Measurements from ENCODE around the gene PRRG4.
A peak's percentile ranks its signal among the peaks of the same experiment; 100 is the strongest.
"Not testable (repeated sequence)": the region's sequence is repeated elsewhere in the genome, so short reads cannot be mapped to it uniquely, and the experiment has no call there.

The PRRG4 gene

DNA sequence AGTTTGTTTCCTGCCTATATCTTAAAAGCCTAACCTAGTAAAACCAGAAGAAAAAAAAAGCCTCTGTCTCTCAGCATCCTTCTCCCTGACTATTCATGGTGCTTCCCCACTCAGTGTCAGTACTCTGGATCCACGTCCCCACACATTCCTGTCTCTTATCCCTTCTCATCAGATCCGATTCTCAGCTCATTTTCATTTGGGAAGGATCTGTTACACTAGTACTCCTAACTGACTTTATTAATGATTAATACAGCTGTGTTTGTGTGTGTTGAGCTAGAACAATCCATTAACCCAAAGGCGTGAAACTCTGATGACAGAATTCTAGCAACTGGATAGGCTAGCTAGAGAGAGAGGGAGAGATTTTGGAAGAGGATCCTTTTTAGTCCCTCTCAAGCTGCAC is 1.5 kb downstream of the PRRG4 start:
- DNase-seq: no peak

DNA sequence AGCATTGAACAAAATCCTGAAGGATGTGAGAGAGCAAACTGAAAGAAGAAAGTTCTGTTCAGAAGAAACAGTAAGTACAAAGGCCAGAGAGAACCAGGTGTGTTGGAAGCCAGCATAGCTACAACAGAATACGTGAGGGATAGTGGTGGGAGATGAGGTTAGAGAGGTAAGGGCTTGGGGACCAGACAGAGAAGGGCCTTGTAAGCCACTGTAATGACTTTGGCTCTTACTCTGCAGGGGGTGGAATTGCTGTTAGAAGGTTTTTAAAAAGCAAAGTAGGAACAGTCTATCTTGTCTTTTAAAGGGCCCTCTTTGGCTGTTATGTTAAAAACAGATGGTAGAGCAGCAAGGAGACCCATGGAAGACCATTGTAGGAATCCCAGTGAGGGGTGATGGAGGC is 4.2 kb downstream of the PRRG4 start:
- DNase-seq: no peak

DNA sequence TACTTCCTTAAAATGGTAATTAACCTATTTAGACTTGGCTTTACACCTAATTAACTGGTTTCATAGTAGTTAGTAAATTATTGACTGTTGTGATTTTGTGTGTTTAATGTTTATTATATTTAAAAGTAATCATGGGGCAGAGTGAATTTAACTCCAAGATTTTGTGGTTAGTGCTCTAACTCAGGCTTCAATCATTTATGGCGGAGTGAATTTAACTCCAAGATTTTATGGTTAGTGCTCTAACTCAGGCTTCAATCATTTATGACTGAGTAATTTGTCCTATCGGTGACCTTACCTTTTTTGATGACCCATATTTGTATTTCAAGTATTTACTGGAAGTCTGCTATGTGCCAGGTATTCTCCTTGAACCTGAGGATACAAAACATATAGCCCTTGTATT is 7.2 kb downstream of the PRRG4 start:
- DNase-seq: no peak

DNA sequence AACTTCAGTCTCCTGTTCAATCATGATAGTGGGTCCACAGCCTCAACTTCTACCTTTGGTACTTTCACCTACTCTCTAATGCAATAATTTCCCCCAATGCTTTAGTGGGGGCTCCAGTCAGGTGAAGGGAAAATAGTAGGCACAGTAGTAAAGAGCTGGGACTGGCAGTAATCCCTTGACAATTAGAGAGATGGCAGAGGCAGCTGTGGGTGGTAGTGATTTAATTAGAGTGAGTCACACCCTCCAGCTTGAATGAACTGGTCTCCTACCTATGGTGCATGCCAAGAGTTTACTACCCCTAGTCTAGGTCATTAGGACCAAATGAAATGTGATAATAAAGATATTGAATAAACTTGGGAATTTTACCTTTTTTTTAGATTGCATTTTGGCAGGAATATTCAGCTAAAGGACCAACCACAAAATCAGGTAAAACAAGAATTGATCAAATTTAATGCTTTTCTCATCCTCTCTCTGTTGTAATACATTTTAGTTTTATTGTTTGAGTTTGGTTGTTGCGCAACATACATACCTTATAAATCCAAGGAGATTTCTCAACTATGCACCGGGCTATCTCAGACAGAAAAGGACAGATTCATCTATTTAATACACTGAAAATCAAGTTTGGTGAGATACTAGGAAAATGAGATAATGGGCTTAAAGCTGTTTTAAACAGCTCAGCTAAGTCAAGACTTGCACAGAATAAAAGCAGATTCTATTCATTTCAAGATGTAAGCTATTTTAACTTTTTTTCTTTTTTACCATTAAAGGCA is 9.0 kb downstream of the PRRG4 start:
- DNase-seq: no peak

DNA sequence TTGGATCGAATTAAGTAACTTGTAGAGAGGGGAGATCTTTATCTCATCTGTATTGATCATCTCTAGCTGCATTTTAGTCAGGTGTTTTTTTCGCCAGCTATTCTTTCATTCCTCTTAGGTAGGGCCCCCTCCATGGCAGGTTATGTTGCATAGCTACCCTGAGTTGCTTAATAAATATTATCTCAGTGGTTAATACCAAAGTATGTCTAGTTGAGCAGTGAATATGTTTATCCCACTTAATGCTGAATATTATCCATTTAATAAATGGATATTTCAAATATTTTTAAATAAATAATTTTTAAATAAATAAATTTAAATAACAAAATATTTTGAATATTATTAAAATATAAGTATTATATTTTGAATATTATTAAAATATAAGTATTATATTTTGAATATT is 9.6 kb downstream of the PRRG4 start:
- DNase-seq: no peak

DNA sequence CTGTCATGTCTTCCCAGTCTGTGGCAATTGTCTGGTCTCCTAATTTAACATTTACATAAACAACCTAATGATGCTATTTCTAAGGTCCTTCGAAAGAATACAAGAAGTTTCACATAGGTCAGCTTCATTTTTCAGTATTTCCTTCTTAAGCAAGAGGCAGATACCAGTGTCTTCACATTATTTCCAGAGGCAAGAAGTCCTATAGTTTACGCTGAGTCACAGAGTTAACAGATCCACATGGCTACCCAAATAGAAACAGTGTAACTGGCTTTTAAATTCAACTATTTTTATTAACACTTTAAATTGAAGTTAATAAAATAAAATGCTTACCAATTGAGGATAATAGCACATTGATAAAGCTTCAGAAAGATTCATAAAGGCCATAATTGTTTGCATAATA is 10.9 kb downstream of the PRRG4 start:
- DNase-seq: no peak

DNA sequence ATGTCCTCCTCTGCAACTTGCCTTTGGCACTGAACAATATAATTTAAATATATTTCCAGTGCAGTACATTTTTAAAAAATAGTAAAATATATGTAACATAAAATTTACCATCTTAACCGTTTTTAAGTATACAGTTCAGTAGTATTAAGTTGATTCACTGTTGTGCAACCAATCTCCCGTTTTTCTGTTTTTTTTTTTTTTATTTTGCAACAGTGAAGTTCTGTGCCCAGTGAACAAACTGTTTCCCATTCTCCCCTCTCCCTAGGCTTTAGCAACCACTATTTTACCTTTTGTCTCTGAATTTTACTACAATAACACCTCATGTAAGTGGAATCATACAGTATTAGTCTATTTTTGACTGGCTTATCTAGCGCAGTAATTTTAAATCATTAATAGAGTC is 13.8 kb downstream of the PRRG4 start:
- no peak for DNase-seq

DNA sequence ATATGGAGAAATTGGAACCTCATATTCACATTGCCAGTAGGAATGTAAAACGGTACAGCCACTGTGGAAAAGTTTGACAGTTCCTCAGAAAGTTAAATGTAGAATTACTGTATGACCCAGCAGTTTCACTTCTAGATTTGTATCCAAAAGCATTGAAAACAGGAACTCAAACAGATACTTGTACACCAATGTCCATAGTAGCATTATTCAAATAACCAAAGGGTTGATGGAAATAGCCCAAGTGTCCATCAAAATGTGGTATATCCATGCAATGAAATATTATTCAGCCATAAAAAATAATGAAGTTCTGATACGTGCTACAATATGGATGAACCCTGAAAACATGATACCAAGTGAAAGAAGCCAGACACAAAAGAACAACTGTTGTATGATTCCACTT is 17.8 kb downstream of the PRRG4 start:
- DNase-seq: no peak

DNA sequence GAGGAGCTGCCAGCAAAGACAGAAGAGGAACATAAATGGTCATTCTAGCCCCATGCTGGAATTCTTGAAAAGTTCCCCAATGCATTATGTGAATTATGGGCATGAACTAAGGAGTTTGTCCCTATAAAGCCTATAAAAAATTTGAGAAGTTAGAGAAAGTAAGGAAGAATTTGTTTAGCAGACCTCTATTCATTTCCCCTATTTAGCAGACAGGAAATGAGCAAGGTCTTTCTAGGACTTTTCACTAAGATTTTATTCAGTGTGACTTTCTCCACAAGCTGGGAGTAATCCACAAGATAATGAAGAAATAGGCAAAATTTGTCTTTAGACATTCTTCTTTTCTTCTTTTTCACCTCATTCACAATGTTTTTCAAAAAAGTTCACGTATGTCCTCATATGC is 20.0 kb downstream of the PRRG4 start:
- DNase-seq: no peak

DNA sequence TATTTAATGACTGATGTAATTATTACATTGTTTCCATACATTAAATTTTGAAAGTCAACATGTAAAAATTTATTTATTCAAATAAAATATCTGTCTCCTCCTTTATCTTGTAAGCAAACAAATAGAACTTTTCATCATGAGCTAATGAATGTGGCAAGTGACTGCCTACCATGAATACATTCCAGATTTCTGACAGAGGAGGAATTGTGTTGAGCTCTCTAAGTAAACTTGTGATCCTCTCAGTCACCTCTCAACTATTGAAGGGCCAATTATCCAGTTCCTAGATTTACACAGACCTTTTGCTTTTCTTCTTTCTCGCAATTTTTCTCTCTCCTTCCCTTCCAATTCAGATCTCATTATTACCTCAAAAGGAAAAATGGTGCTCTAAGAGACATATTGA is 21.5 kb downstream of the PRRG4 start:
- no peak for DNase-seq

DNA sequence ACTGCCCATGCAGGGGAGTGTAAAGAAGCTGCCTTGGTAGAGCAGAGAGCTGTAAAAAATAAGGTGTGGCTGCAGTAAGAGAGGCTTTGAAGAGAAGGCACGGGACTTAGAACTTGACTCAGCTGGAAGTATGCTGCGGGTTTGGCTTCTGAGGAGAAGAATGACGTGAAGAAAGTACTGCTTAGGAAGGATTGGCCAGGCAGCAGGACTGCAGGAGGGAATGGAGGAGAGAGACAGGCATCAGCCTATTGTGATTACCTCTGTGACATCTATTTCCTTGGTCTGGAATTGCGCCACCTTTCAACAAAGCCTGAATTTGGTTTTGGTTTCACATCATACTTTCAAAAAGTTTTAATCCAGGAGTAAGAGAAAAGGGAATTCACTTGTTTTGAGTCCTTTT is 22.5 kb downstream of the PRRG4 start:
- no peak for DNase-seq

DNA sequence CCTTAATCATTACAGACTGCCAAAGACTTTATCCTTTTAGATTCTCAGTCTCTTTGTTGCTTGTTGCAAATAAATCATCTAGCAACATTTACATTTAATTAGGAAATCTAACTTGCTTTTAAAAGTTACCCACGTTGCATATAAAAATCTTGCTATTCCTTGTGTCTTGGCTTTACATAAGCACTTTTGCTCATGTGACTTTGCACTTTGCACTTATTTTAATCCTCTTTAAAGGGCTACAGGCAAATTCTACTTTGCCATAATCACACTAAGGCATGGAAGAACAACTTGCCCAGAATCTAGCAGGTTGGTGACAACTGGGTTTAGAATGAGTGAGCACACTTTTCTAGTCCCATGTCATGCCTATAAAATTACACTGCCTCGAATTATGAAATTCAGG is 25.9 kb downstream of the PRRG4 start:
- DNase-seq: no peak

DNA sequence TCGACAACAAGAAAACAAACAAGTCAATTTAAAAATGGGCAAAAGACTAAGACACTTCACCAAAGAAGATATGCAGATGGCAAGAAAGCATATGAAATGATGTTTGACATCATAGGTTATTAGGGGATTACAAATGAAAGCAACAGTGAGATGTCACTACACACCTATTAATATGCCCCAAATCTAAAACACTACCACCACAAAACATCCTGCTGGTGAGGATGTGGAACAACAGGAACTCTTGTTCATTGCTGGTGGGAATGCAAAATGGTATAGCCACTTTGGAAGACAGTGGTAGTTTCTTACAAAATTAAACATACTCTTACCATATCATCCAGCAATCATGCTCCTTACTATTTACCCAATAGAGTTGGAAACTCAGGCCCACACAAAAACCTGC is 29.0 kb downstream of the PRRG4 start:
- DNase-seq: no peak

DNA sequence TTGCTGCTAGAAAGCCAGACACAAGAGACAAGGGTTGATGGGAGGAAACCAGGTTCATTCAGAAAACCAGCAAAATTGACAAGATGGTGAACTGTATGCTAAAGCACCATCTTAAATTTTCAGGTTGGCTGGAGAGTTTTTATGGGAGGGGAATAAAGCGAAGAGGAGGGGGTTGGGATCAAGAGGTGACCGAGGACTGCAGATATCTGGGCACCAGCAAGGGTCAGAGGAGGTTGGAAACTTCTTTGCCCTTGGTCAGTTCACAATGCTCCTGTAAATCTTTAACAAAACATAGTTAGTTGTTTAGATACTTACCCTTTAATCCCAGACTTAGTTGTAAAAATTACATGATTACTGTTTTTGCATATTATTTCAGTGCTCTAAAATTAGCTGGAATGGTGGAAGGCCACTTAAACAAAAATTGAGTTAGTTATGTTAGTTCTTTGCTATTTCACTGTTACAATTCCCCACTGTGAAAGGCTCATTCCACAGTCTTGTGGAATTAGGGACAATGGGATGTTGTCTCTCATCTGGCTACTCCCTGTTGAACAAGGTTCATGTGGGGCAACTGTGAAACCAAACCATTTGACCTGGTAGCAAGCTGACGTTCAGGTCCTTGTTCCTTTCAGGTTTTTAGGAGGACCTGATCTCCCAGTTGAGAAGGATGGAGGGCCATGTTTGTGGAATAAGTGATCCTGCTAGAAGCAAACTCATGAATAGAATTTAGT is 32.3 kb downstream of the PRRG4 start:
- no peak for DNase-seq

DNA sequence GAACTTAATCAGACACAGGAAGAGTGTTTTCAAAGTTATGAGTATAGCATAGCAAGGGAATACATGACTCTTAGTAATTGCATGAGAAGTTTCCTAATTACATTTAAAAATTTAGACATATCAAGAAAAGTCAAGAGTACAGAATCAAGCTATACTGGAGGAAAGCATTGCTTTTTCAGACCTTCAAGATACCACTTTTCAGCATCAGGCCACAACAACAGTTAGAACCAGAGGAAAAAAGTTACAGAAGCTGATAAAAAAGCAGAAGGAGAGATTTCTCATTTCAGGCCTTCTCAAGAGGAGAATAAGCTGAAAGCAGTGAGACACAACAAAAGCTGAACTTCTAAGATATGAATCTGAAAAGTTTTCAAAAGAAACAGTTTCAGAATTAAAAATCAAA is 34.8 kb downstream of the PRRG4 start:
- no peak for DNase-seq

DNA sequence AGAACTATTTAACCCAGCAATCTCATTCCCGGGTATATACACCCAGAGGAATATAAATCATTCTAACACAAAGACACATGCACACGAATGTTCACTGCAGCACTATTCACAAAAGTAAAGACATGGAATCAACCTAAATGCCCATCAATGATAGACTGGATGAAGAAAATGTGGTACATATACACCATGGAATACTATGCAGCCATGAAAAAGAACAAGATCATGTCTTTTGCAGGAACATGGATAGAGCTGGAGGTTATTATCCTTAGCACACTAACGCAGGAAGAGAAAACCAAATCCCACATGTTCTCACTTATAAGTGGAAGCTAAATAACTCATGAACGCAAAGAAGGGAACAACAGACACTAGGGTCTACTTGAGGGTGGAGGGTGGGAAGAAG is 39.0 kb downstream of the PRRG4 start:
- DNase-seq: not testable (repeated sequence)

DNA sequence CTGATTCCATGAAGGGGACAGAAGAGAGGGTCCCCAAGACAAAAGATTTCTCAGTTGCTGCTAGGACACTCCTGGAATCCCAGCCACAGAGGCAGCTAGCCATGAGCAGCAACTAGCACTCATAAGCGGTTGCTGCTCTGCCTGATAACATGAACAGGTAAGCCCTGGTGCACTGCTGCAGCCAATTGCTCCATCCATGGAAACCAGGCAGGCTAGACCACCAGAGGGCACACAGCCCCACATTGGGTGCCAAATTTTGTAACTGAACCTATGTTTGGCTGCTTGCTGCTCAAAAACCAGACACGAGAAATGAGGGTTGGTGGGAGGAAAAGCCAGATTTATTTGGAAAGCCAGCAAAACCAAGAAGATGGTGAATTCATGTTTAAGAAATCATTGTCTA is 40.9 kb downstream of the PRRG4 start:
- DNase-seq: peak; percentile 19

DNA sequence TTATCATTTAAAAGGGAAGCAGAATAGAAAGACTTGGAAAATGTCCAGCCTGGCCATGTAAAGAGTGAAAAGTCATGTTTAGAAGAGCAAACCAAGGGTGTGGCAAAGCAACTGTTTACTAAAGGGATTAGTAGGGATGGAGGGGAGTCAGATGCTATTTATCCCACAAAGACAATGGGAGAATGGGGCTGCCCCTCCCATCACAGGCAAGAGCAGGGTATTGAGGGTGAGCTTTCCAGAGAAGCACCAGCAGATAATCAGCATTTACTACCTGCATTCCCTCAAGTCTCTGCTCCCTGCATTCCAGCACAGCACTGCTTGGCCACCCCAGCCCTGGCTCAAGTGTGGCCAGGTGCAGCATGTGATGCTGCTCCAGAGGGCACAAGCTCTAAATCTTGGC is 44.4 kb downstream of the PRRG4 start:
- peak; percentile 88 for DNase-seq

DNA sequence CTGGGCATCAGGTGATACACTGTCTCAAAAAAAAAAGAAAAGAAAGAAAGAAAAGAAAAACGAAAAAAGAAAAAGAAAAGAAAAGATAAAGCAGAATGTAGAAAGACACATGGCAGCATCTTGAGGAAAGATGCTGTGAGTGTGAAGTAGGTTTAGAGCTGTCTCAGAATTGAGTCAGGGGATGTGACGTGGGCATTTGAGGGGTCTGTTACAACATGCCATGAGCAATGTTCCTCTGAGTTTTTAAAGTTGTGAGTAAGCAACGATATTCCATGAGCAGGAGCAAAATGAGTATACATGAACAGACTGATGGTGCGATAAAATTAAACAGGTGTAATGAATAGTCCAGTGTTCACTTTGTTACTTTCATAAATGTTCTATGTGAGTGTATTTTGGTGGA is 51.6 kb downstream of the PRRG4 start:
- no peak for DNase-seq

DNA sequence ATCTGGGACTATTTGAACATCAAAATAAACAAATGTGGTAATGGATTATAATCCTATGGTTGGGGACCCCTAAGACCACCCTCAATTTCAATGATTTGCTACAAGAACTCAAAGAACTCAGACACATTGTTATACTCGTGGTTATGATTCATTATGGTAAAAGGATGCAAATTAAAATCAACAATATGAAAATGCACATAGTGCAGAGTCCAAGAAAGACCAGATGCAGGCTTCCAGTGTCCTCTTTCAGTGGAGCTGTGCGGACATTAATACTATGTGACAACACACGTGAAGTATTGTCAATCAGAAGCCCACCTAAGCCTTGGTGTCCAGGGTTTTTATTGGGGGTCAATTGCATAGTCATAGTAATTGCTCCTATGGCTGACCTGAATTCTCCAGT is 53.7 kb downstream of the PRRG4 start:
- DNase-seq: no peak

DNA sequence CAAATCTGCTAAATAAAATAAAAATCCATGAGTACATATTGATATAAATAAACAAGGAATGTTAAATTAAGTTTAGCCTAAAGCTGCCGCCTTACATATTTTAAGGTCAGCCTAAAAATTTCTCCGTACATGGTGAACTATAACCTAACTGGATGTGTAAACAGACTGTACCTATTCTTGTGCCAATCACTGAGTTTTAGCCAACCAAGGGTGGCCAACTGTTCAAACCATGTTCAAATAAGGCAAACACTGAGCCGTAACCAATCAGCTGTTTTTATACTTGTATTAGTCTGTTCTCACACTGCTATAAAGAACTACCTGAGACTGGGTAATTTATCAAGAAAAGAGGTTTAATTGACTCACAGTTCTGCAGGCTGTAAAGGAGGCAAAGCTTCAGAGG is 54.3 kb downstream of the PRRG4 start:
- DNase-seq: no peak

DNA sequence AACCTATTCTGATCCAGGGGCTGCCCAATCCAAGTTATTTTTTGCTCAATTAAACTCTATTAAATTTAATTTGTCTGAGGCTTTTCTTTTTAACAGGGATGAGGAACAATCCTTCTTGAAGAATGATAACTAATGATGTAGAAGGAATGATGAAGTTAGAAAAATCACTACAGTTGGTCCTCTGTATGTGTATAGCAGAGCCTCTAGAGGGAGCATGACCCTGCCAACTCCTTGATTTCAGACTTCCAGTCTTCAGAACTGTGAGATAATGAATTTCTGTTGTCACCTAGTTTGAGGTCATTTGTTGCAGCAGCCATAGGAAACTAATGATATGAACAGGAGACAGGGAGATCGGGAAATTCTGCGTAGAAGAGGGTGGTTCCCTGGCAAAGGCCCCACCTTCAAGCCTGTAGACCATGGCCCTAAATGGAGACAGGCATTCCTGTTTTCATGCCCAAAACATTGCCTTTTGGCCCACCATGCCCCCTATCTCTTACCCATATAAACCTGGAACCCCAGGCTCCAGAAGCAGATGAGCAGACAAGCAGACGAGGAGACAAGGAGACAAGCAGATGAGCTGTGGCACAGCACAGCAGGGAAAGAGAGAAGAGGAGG is 55.1 kb downstream of the PRRG4 start:
- DNase-seq: no peak

DNA sequence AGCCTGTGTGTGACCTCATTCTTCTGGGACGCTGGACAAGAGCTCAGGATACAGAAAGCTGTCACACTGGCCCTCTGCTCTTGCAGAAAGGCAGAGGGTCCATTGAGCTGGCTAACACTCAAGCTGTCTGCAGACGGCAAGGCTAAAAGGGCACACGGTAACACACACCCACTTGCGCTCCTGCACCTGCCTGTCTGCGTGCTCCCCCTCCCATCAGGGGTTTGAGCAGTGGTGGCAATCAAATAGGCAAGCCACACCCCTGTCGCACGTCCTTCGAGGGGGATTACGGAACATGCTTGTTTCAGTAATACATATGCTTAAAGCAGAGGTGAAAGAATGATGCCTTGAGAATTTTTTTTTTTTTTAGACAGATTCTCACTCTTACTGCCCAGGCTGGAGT is 55.8 kb downstream of the PRRG4 start:
- peak; percentile 38 for DNase-seq

DNA sequence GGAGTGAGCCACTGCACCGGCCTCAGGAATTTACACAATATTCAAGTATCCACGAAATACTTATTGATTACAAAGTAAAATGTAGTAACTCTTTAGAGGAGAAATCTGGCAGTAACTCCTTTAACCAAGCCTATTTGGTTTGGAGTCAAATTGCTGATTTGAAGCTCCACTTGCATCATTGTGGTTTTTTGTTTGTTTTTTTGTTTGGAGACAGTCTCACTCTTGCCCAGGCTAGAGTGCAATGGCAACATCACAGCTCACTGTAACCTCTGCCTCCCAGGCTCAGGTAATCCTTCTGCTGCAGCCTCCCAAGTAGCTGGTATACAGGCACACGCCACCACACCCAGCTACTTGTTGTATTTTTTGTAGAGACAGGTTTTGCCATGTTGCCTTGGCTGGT is 56.5 kb downstream of the PRRG4 start:
- DNase-seq: no peak

Measured in NCI-H748 treated with DMSO at 0.1 percent for 48 hours (cell line).